Measurements from ENCODE around the gene GP9. TPM values are rescaled to one million over a fixed set of nuclear protein-coding genes. Genes with fewer than 3 reads are reported as not detected.

The GP9 gene
- total and polyA plus RNA-seq, 10 donors = 1.4 to 14.9 (median 6.5) TPM

DNA sequence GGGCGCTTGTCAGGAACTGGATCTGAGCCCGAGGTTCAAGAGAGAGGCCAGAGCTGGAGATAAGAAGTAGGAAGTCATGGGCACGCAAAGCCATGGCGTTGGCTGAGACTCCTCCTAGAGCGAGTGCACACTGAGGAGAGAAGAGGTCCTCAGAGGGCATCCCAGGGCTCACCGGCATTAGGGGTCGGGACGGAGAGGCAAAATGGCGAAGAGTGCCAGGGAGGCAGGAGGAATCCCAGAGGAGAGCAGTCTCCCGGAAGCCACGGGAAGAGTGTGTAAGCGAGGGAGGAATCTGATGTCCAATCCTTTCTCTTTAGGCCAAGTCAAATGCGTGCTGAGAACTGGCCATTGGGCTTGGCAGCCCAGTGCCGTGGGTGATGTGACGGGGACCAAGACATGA lies 35.5 kb upstream of the GP9 start:
- 69 to 89% (median 78%) methylated on average over 15 of the region's 15 CpGs for WGBS, 5 donors
- Histone ChIP-seq H3K27me3 (replicated peaks in 1 of 7) (no peaks in the 10 kb centered on the region), H3K27ac (peak overlapping the region; percentile 11 to 85 (median 72)), H3K9me3 (no peaks in the 10 kb centered on the region), H3K4me3 (no peak overlapping the region), H3K4me1 (peaks cover 15 to 73% (median 48%) of the 10 kb centered on the region in 6 donors), H3K36me3 (no peaks in the 10 kb centered on the region)
- peak; percentile 67 for DNase-seq
- TF ChIP-seq, protein P1, sequence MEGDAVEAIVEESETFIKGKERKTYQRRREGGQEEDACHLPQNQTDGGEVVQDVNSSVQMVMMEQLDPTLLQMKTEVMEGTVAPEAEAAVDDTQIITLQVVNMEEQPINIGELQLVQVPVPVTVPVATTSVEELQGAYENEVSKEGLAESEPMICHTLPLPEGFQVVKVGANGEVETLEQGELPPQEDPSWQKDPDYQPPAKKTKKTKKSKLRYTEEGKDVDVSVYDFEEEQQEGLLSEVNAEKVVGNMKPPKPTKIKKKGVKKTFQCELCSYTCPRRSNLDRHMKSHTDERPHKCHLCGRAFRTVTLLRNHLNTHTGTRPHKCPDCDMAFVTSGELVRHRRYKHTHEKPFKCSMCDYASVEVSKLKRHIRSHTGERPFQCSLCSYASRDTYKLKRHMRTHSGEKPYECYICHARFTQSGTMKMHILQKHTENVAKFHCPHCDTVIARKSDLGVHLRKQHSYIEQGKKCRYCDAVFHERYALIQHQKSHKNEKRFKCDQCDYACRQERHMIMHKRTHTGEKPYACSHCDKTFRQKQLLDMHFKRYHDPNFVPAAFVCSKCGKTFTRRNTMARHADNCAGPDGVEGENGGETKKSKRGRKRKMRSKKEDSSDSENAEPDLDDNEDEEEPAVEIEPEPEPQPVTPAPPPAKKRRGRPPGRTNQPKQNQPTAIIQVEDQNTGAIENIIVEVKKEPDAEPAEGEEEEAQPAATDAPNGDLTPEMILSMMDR (IDR thresholded peaks at IDR 0.05 in 8 of 11, conservative IDR thresholded peaks at IDR 0.05 in 3 of 11) = no peak
- TF ChIP-seq POLR2A (IDR thresholded peaks at IDR 0.05) = no peak
- TF ChIP-seq POLR2AphosphoS5 (IDR thresholded peaks at IDR 0.05) = no peak
- intact Hi-C loops (cut with DNase I; ENCODE audit: low total_unique reads) = no loop called here

DNA sequence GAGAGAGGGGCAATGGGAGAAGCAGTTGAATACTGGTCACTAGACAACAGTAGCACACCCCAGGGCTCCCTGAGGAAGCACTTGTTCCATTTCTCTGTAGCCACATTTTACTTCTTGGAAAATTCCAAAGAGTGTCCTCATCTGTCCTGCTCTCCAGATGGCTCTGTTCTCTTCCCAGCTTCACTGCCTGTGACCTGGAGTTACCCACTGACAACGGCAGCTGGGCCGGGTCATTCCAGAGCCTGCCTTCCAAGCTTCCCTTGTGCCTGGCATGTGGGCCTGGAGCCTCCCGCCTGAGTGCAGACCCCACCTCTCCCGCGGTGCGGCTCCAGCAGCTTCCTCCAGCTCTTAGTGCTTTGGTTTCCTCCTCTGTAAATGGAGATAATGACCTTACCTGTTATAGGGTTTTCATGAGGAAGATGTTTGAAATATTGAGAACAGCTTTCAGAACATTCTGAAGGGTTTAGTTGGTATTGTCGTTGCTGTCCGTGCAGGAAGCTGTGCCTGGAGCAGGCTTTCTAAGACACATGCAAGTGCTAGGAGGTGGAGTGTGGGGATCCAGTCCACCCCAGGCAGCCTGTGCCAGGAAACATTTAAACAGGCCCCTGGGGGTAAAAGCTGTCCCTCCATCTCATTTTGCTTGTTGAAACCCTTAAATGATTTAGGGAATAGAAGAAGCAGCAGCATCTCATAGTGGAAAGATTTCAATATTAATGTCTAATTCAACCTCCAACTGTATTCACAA lies 34.7 kb upstream of the GP9 start:
- DNase-seq = no peak
- TF ChIP-seq POLR2A (IDR thresholded peaks at IDR 0.05) (no peak), POLR2AphosphoS5 (IDR thresholded peaks at IDR 0.05) (peak; percentile 61 to 70 (median 64))
- intact Hi-C loops (cut with DNase I; ENCODE audit: low total_unique reads) = no loop called here
- Histone ChIP-seq H3K4me1 (peaks cover 13 to 68% (median 48%) of the 10 kb centered on the region in 6 donors), H3K27me3 (replicated peaks in 1 of 7) (no peaks in the 10 kb centered on the region), H3K9me3 (no peaks in the 10 kb centered on the region), H3K36me3 (no peaks in the 10 kb centered on the region), H3K27ac (peak overlapping the region in 7 of 8 donors; percentile 48 to 85 (median 73)), H3K4me3 (peak overlapping the region in 1 of 8 donors; percentile 72)
- 58 to 71% (median 63%) methylated on average over 8 of the region's 8 CpGs for WGBS, 5 donors

DNA sequence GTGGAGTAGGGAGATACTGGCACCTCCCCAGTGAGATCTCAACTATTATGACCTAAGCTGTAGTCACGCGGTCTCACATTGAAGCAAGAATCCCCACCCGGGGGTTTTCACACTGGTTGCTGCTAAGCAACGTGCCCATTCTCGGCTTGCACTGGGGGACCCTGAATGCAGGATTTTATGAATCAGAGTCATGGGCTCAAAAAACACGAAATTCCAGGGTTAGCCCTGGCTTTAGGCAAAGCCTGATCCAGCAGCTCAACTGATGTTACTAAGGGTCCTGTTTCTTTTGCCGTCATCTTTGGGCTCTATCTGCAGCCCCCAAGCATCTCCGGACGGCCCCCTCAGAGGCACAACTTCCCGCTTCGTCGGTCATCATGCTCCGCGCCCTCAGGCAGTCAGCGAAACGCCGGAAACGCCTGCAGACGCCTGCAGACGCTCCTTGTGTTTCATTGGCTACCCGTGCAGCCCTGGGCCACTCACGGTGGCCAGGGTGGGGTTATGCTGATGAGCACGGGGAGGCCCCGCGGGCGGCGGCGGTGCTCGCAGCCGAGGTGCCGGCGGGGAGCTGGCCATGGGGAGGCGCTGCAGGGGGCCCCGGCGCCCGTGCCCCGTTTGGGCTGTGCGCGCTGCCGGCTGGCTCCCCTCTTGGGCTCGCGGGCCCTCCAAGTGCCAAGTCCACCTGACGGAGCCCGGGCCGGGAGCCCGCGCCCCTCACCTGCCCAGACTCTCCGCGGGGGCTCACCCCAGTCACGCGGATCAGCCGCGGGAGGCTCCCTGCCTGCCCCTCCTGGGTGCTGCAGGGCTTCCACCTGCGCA lies 33.6 kb upstream of the GP9 start:
- DNase-seq = peak; percentile 98
- peak overlapping the region; percentile 55 to 85 (median 74) for H3K27ac ChIP-seq
- 5 to 18% (median 9%) methylated on average over 25 to 54 of the region's 54 CpGs for WGBS, 5 donors

DNA sequence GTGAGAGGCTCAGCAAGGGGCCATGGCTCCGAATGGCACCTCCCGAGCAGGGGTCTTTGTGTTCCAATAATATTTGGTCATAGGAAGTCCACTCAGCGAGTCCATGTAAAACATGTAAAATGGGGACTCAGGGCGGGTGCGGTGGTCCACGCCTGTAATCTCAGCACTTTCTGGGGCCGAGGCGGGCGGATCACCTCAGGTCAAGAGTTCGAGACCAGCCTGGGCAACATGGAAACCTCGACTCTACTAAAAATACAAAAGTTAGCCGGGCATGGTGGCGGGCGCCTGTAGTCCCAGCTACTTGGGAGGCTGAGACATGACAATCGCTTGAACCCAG lies 33.1 kb upstream of the GP9 start:
- H3K4me1 ChIP-seq = peaks cover 11 to 52% (median 38%) of the 10 kb centered on the region in 6 donors
- TF ChIP-seq POLR2A (IDR thresholded peaks at IDR 0.05) (no peak), POLR2AphosphoS5 (IDR thresholded peaks at IDR 0.05) (no peak)
- TF ChIP-seq, protein P1 (IDR thresholded peaks at IDR 0.05 in 8 of 11, conservative IDR thresholded peaks at IDR 0.05 in 3 of 11) = no peak
- 77 to 86% (median 81%) methylated on average over 14 to 15 of the region's 15 CpGs for WGBS, 5 donors
- H3K36me3 ChIP-seq = no peaks in the 10 kb centered on the region
- intact Hi-C loops (cut with DNase I; ENCODE audit: low total_unique reads) = no loop called here
- H3K27ac ChIP-seq = peak overlapping the region; percentile 38 to 85 (median 74)
- H3K4me3 ChIP-seq = peak overlapping the region; percentile 22 to 72 (median 41)
- H3K27me3 ChIP-seq (replicated peaks in 1 of 7) = no peaks in the 10 kb centered on the region
- no peaks in the 10 kb centered on the region for H3K9me3 ChIP-seq
- no peak for DNase-seq

More for the DNA sequence above, 33.6 kb upstream of the GP9 start:
- TF ChIP-seq POLR2AphosphoS5 (IDR thresholded peaks at IDR 0.05) (peak; percentile 90 to 92 (median 91)), POLR2A (IDR thresholded peaks at IDR 0.05) (no peak)
- TF ChIP-seq, protein P1 (IDR thresholded peaks at IDR 0.05 in 8 of 11, conservative IDR thresholded peaks at IDR 0.05 in 3 of 11) = peak in 10 of 11 experiments; percentile 33 to 96 (median 88)
- no peaks in the 10 kb centered on the region for H3K27me3 ChIP-seq (replicated peaks in 1 of 7)
- no peaks in the 10 kb centered on the region for H3K36me3 ChIP-seq
- H3K4me3 ChIP-seq = peak overlapping the region; percentile 22 to 72 (median 41)
- H3K9me3 ChIP-seq = no peaks in the 10 kb centered on the region
- intact Hi-C loops (cut with DNase I; ENCODE audit: low total_unique reads) = no loop called here
- H3K4me1 ChIP-seq = peaks cover 11 to 58% (median 42%) of the 10 kb centered on the region in 6 donors

Measured in spleen (tissue), 11 donors.